HepG2 (cell line): ENCODE measurements around the gene AADACL4. TPM values are rescaled to one million over a fixed set of nuclear protein-coding genes. Genes with fewer than 3 reads are reported as not detected.

Source experiments
- ARNT ChIP-seq: fragments of 450-650 bp; IDR thresholded peaks from 2 replicates; pipeline ENCODE4 v1.6.1; 2017
- DNMT3B ChIP-seq: conservative IDR thresholded peaks from 2 replicates; pipeline ENCODE4 v1.6.1; 2016; ENCODE audit warnings: missing biosample characterization, control low read depth
- HOXA9 ChIP-seq: sonication (generic); formaldehyde crosslinking; IDR thresholded peaks from 2 replicates; pipeline ENCODE4 v1.8.1; 2022; ENCODE audit warnings: missing genetic modification reagents, mild to moderate bottlenecking, moderate library complexity, borderline replicate concordance
- KDM5A ChIP-seq: fragments of 200-600 bp; sonication (generic); IDR thresholded peaks from 2 replicates; pipeline ENCODE4 v1.7.0; 2018; ENCODE audit warnings: antibody characterized with exemption, mild to moderate bottlenecking, low read length, borderline replicate concordance
- MEF2D ChIP-seq: sonication (generic); formaldehyde crosslinking; IDR thresholded peaks from 2 replicates; pipeline ENCODE4 v1.5.1; 2020; ENCODE audit warnings: mild to moderate bottlenecking, missing genetic modification reagents
- NR2C2 ChIP-seq: sonication (generic); formaldehyde crosslinking; IDR thresholded peaks from 2 replicates; pipeline ENCODE4 v1.4.0; 2020; ENCODE audit warnings: missing genetic modification reagents, mild to moderate bottlenecking, moderate library complexity, borderline replicate concordance
- PAF1 ChIP-seq: IDR thresholded peaks from 2 replicates; pipeline ENCODE4 v1.6.1; 2016; ENCODE audit warnings: missing genetic modification reagents, missing compliant biosample characterization
- PRPF4 ChIP-seq: fragments of 200-400 bp; formaldehyde crosslinking; IDR thresholded peaks from 2 replicates; pipeline ENCODE4 v1.6.1; 2016; ENCODE audit warnings: low read length, low read depth; ENCODE audit not compliant: poor library complexity, severe bottlenecking
- SOX6 ChIP-seq, 2 experiments: fragments of 450-650 bp in 1 of 2; sonication (generic) in 1 of 2; formaldehyde crosslinking in 1 of 2; IDR thresholded peaks; 2 replicates each; pipeline versions ENCODE4 v1.4.0 to v1.6.1; 2017 to 2020; ENCODE audit warnings: antibody characterized with exemption in 1 of 2, mild to moderate bottlenecking in 1 of 2, missing genetic modification reagents in 1 of 2
- TBX3 ChIP-seq: fragments of 450-650 bp; IDR thresholded peaks from 2 replicates; pipeline ENCODE4 v1.6.1; 2017; ENCODE audit warnings: antibody characterized with exemption, mild to moderate bottlenecking, inconsistent platforms, borderline replicate concordance
- ZBTB21 ChIP-seq: sonication (generic); formaldehyde crosslinking; IDR thresholded peaks from 2 replicates; pipeline ENCODE4 v1.4.0; 2020; ENCODE audit warnings: missing genetic modification reagents
- ZNF136 ChIP-seq: sonication (generic); formaldehyde crosslinking; IDR thresholded peaks from 2 replicates; pipeline ENCODE4 v1.8.1; 2022; ENCODE audit warnings: low read depth, mild to moderate bottlenecking, moderate library complexity, missing genetic modification reagents
- ZNF280B ChIP-seq: sonication (generic); formaldehyde crosslinking; IDR thresholded peaks from 2 replicates; pipeline ENCODE4 v1.5.0; 2020; ENCODE audit warnings: missing genetic modification reagents, mild to moderate bottlenecking, borderline replicate concordance
- ZNF589 ChIP-seq: sonication (generic); formaldehyde crosslinking; conservative IDR thresholded peaks from 2 replicates; pipeline ENCODE4 v1.8.0; 2022; ENCODE audit warnings: mild to moderate bottlenecking, moderate library complexity, missing genetic modification reagents
- ZNF850 ChIP-seq: sonication (generic); formaldehyde crosslinking; conservative IDR thresholded peaks from 2 replicates; pipeline ENCODE4 v1.9.0; 2021; ENCODE audit warnings: mild to moderate bottlenecking, missing genetic modification reagents
- polyA plus RNA-seq, 8 experiments: library from polyadenylated mRNA; depleted of rRNA in 3 of 8; stranded (reverse) in 7 of 8; unstranded in 1 of 8; fragments of >200 nt; fragmentation: Illumina TruSeq in 4 of 8; extraction: Trizol in 4 of 8; gene quantifications; 2 replicates each; pipeline versions ENCODE4 v1.2.1 to v1.2.3, GENCODE V29; 2011 to 2016; ENCODE audit warnings: low read depth in 4 of 8, missing spikeins in 1 of 8, mixed read lengths in 1 of 8; ENCODE audit not compliant: insufficient read depth in 1 of 8
- total RNA-seq, 5 experiments: library from RNA; depleted of rRNA; stranded (reverse); fragments of >200 nt; fragmentation: Illumina TruSeq; extraction: Trizol; gene quantifications; 2 replicates each; pipeline ENCODE4 v1.2.3, GENCODE V29; 2016; ENCODE audit warnings: low read depth in 1 of 5
- TF ChIP-seq, protein P1 (sequence below): sonication (generic); formaldehyde crosslinking; IDR thresholded peaks from 2 replicates; pipeline ENCODE4 v1.5.1; 2020; ENCODE audit warnings: missing genetic modification reagents, mild to moderate bottlenecking, borderline replicate concordance
- TF ChIP-seq, protein P2 (sequence below): sonication (generic); formaldehyde crosslinking; IDR thresholded peaks from 2 replicates; pipeline ENCODE4 v1.4.0; 2020; ENCODE audit warnings: low read depth, mild to moderate bottlenecking, missing genetic modification reagents
- TF ChIP-seq, protein P3 (sequence below): sonication (generic); formaldehyde crosslinking; IDR thresholded peaks from 2 replicates; pipeline ENCODE4 v1.4.0; 2020; ENCODE audit warnings: missing genetic modification reagents
- TF ChIP-seq, protein P4 (sequence below): sonication (generic); formaldehyde crosslinking; IDR thresholded peaks from 2 replicates; pipeline ENCODE4 v1.8.1; 2023; ENCODE audit warnings: mild to moderate bottlenecking, missing genetic modification reagents, borderline replicate concordance
- TF ChIP-seq, protein P5 (sequence below): sonication (generic); formaldehyde crosslinking; IDR thresholded peaks from 2 replicates; pipeline ENCODE4 v1.5.1; 2020; ENCODE audit warnings: mild to moderate bottlenecking, missing genetic modification reagents, moderate library complexity

Gene AADACL4
- total and polyA plus RNA-seq, 2 of the 13 experiments (the other 11 are each of a cell fraction or from before 2014, with no cell fraction given), result not detected

GRCh38 chr1:12654657-12655056, 10.8 kb downstream of the AADACL4 start (continued):
- TF ChIP-seq, protein P1, sequence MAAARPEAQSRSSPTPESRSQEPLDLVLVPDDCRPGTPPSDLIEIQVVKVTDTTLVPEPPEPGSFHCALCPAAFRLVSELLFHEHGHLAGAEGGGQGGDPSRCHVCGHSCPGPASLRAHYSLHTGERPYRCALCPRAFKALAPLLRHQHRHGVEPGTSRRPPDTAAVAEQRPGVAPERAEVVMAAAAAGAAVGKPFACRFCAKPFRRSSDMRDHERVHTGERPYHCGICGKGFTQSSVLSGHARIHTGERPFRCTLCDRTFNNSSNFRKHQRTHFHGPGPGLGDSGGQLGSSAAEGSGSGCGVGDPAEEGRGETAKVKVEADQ (CRISPR knock-in tag), result no peak
- TF ChIP-seq KDM5A, result no peak
- TF ChIP-seq HOXA9 (CRISPR knock-in tag), result no peak
- TF ChIP-seq ZNF850 (CRISPR knock-in tag), result no peak
- no peak for TF ChIP-seq PAF1 (CRISPR knock-in tag)
- TF ChIP-seq NR2C2 (CRISPR knock-in tag), result no peak
- TF ChIP-seq, protein P2, sequence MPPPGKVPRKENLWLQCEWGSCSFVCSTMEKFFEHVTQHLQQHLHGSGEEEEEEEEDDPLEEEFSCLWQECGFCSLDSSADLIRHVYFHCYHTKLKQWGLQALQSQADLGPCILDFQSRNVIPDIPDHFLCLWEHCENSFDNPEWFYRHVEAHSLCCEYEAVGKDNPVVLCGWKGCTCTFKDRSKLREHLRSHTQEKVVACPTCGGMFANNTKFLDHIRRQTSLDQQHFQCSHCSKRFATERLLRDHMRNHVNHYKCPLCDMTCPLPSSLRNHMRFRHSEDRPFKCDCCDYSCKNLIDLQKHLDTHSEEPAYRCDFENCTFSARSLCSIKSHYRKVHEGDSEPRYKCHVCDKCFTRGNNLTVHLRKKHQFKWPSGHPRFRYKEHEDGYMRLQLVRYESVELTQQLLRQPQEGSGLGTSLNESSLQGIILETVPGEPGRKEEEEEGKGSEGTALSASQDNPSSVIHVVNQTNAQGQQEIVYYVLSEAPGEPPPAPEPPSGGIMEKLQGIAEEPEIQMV (CRISPR knock-in tag), result no peak
- TF ChIP-seq DNMT3B (CRISPR knock-in tag), result no peak
- TF ChIP-seq ZNF589 (CRISPR knock-in tag), result no peak
- TF ChIP-seq MEF2D (CRISPR knock-in tag), result no peak
- no peak for TF ChIP-seq ARNT
- no peak for TF ChIP-seq ZNF136 (CRISPR knock-in tag)
- no peak for TF ChIP-seq ZNF280B (CRISPR knock-in tag)
- TF ChIP-seq, protein P3, sequence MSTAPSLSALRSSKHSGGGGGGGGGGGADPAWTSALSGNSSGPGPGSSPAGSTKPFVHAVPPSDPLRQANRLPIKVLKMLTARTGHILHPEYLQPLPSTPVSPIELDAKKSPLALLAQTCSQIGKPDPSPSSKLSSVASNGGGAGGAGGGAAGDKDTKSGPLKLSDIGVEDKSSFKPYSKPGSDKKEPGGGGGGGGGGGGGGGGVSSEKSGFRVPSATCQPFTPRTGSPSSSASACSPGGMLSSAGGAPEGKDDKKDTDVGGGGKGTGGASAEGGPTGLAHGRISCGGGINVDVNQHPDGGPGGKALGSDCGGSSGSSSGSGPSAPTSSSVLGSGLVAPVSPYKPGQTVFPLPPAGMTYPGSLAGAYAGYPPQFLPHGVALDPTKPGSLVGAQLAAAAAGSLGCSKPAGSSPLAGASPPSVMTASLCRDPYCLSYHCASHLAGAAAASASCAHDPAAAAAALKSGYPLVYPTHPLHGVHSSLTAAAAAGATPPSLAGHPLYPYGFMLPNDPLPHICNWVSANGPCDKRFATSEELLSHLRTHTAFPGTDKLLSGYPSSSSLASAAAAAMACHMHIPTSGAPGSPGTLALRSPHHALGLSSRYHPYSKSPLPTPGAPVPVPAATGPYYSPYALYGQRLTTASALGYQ (CRISPR knock-in tag), result 0 out of 2 replicates have a peak, but pooled peaks have one; percentile 54
- TF ChIP-seq, protein P4, sequence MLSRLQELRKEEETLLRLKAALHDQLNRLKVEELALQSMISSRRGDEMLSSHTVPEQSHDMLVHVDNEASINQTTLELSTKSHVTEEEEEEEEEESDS (CRISPR knock-in tag), result no peak
- TF ChIP-seq ZBTB21 (CRISPR knock-in tag), result no peak
- no peak for TF ChIP-seq SOX6 (IDR thresholded peaks at IDR 0.05)
- TF ChIP-seq SOX6 (CRISPR knock-in tag; IDR thresholded peaks at IDR 0.05), result peak; percentile 89
- no peak for TF ChIP-seq PRPF4
- TF ChIP-seq, protein P5, sequence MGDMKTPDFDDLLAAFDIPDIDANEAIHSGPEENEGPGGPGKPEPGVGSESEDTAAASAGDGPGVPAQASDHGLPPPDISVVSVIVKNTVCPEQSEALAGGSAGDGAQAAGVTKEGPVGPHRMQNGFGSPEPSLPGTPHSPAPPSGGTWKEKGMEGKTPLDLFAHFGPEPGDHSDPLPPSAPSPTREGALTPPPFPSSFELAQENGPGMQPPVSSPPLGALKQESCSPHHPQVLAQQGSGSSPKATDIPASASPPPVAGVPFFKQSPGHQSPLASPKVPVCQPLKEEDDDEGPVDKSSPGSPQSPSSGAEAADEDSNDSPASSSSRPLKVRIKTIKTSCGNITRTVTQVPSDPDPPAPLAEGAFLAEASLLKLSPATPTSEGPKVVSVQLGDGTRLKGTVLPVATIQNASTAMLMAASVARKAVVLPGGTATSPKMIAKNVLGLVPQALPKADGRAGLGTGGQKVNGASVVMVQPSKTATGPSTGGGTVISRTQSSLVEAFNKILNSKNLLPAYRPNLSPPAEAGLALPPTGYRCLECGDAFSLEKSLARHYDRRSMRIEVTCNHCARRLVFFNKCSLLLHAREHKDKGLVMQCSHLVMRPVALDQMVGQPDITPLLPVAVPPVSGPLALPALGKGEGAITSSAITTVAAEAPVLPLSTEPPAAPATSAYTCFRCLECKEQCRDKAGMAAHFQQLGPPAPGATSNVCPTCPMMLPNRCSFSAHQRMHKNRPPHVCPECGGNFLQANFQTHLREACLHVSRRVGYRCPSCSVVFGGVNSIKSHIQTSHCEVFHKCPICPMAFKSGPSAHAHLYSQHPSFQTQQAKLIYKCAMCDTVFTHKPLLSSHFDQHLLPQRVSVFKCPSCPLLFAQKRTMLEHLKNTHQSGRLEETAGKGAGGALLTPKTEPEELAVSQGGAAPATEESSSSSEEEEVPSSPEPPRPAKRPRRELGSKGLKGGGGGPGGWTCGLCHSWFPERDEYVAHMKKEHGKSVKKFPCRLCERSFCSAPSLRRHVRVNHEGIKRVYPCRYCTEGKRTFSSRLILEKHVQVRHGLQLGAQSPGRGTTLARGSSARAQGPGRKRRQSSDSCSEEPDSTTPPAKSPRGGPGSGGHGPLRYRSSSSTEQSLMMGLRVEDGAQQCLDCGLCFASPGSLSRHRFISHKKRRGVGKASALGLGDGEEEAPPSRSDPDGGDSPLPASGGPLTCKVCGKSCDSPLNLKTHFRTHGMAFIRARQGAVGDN (CRISPR knock-in tag), result no peak
- peak; percentile 30; the same call in 1 of the 2 replicates for TF ChIP-seq TBX3
